PC-3 (cell line): ENCODE results near the gene CSDE1. TPM values are rescaled to one million over a fixed set of nuclear protein-coding genes. Genes with fewer than 3 reads are reported as not detected.

Experiments used
- total RNA-seq: library from RNA; depleted of rRNA; stranded (reverse); fragments of >200 nt; gene quantifications from 2 replicates; pipeline ENCODE4 v1.2.3, GENCODE V29; 2014; rRNA removed

CSDE1 gene
- total RNA-seq, 1 experiment from 2014 or later, result 480 TPM

Other genes with a start within 250 kb of the CSDE1 start
- gene TRIM33, start 246.8 kb downstream of the CSDE1 start, total RNA-seq, result 28.8 and 36.7 TPM in 2 replicates
- gene BCAS2, start 176.4 kb downstream of the CSDE1 start, total RNA-seq, result 57.7 and 70.1 TPM in 2 replicates
- 0.95 and 2.0 TPM in 2 replicates for gene DENND2C, start 87.9 kb downstream of the CSDE1 start, total RNA-seq
- not detected in 2 replicates for gene AMPD1, start 62.4 kb downstream of the CSDE1 start, total RNA-seq
- 12.6 and 15.1 TPM in 2 replicates for gene NRAS, start 41.2 kb downstream of the CSDE1 start, total RNA-seq
- 104 and 136 TPM in 2 replicates for gene SIKE1, start 22.7 kb upstream of the CSDE1 start, total RNA-seq
- not detected in 2 replicates for gene SYCP1, start 96.9 kb upstream of the CSDE1 start, total RNA-seq